GM19452 (cell line): ENCODE results near the gene PADI4.
"Not testable (repeated sequence)": the region's sequence is repeated elsewhere in the genome, so short reads cannot be mapped to it uniquely, and the experiment has no call there.

Source experiments
- ATAC-seq: cut with Tn5 transposase; IDR thresholded peaks from one replicate; pipeline ENCODE4 v1.9.1; 2021; ENCODE audit not compliant: unreplicated experiment

Gene PADI4

GRCh38 chr1:17375651-17376050 is 67.7 kb downstream of the PADI4 start:
- ATAC-seq: no peak

- ATAC-seq: no peak
Measured at GRCh38 chr1:17377325-17377953, 69.4 kb downstream of the PADI4 start.

GRCh38 chr1:17381161-17381560 is 73.2 kb downstream of the PADI4 start:
- no peak for ATAC-seq

GRCh38 chr1:17392199-17392740 is 84.3 kb downstream of the PADI4 start:
- ATAC-seq: no peak

- no peak for ATAC-seq
Measured at GRCh38 chr1:17393230-17393629, 85.2 kb downstream of the PADI4 start.

GRCh38 chr1:17397910-17398695 is 90.1 kb downstream of the PADI4 start:
- no peak for ATAC-seq

- ATAC-seq: no peak
Measured at GRCh38 chr1:17400725-17401341, 92.8 kb downstream of the PADI4 start.

GRCh38 chr1:17401841-17402240 is 93.8 kb downstream of the PADI4 start:
- ATAC-seq: no peak

GRCh38 chr1:17403081-17403480 is 95.1 kb downstream of the PADI4 start:
- no peak for ATAC-seq

- no peak for ATAC-seq
Measured at GRCh38 chr1:17404034-17404684, 96.2 kb downstream of the PADI4 start.

GRCh38 chr1:17404820-17405219 is 96.8 kb downstream of the PADI4 start:
- no peak for ATAC-seq

- no peak for ATAC-seq
Measured at GRCh38 chr1:17405898-17406759, 98.1 kb downstream of the PADI4 start.

- not testable (repeated sequence) for ATAC-seq
Measured at GRCh38 chr1:17406760-17407475, 98.9 kb downstream of the PADI4 start.

- ATAC-seq: not testable (repeated sequence)
Measured at GRCh38 chr1:17407786-17408514, 100.0 kb downstream of the PADI4 start.

- no peak for ATAC-seq
Measured at GRCh38 chr1:17409391-17409811, 101.4 kb downstream of the PADI4 start.

- no peak for ATAC-seq
Measured at GRCh38 chr1:17412093-17412870, 104.3 kb downstream of the PADI4 start.
